Vagina (tissue), 2 donors: ENCODE data around the gene MAPK6.

Experiments used
- CTCF ChIP-seq, 3 experiments: fragments of 450-650 bp in 2 of 3; fragments of 200-600 bp in 1 of 3; sonication (generic) in 1 of 3; IDR thresholded peaks; one replicate each; pipeline ENCODE4 v1.5.1; 2017 to 2019; ENCODE audit warnings: antibody characterized with exemption in 3 of 3, mild to moderate bottlenecking in 2 of 3, moderate library complexity in 2 of 3
- POLR2A ChIP-seq, 2 donors: fragments of 450-650 bp; IDR thresholded peaks; one replicate each; pipeline ENCODE4 v1.6.1; 2017; ENCODE audit warnings: antibody characterized with exemption in 2 of 2, mild to moderate bottlenecking in 2 of 2, moderate library complexity in 2 of 2
- POLR2AphosphoS5 ChIP-seq, 2 donors: sonication (generic); formaldehyde crosslinking; IDR thresholded peaks; one replicate each; pipeline ENCODE4 v1.9.0; 2017; ENCODE audit warnings: antibody characterized with exemption in 2 of 2, mild to moderate bottlenecking in 2 of 2, low read depth in 1 of 2; ENCODE audit not compliant: insufficient read depth in 1 of 2

GRCh38 chr15:52016316-52016715, 2.7 kb upstream of the MAPK6 start:
- TF ChIP-seq CTCF (IDR thresholded peaks at IDR 0.05) = no peak
- TF ChIP-seq POLR2A (IDR thresholded peaks at IDR 0.05) = no peak
- no peak for TF ChIP-seq POLR2AphosphoS5 (IDR thresholded peaks at IDR 0.05; ENCODE audit: insufficient read depth in 1 of 2, low read depth in 1 of 2)
